ENCODE results near the gene GMPR.

GMPR gene

GRCh38 chr6:16277101-16277981 lies 39.0 kb downstream of the GMPR start:
- no peak overlapping the region for H3K4me3 ChIP-seq (ENCODE audit: low read depth, low read length)
- peak; percentile 64 for TF ChIP-seq CTCF (conservative IDR thresholded peaks at IDR 0.05; ENCODE audit: low read depth, low read length)
- peak; percentile 92 for DNase-seq (ENCODE audit: low read depth)

- H3K4me3 ChIP-seq (ENCODE audit: low read depth, low read length) = no peak overlapping the region
- TF ChIP-seq CTCF (conservative IDR thresholded peaks at IDR 0.05; ENCODE audit: low read depth, low read length) = no peak
- peak; percentile 26 for DNase-seq (ENCODE audit: low read depth)
Measured at GRCh38 chr6:16278048-16278724, 39.8 kb downstream of the GMPR start.

DNA sequence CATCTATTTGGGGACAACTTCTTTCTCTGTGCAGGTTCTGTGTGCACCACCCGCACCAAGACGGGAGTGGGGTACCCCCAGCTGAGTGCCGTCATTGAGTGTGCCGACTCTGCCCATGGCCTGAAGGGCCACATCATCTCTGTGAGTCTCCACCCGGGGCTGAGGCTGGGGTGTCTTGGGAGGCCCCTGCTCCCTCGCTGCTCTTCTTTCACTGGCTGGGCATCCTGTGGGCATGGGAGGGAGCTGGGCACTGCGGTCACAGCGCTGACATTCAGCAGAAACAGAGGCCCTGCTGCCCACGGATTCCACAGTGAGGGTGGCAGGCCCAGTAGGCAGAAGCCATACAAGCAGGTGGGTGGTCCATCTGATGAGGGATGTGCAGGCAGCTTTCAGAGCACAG lies 40.4 kb downstream of the GMPR start:
- H3K4me3 ChIP-seq (ENCODE audit: low read depth, low read length) = no peak overlapping the region
- no peak for TF ChIP-seq CTCF (conservative IDR thresholded peaks at IDR 0.05; ENCODE audit: low read depth, low read length)
- no peak for DNase-seq (ENCODE audit: low read depth)

- no peak overlapping the region for H3K4me3 ChIP-seq (ENCODE audit: low read depth, low read length)
- no peak for DNase-seq (ENCODE audit: low read depth)
- TF ChIP-seq CTCF (conservative IDR thresholded peaks at IDR 0.05; ENCODE audit: low read depth, low read length) = no peak
Measured at GRCh38 chr6:16279243-16279642, 40.9 kb downstream of the GMPR start.

GRCh38 chr6:16282370-16282769 lies 44.0 kb downstream of the GMPR start:
- no peak for DNase-seq (ENCODE audit: low read depth)
- no peak overlapping the region for H3K4me3 ChIP-seq (ENCODE audit: low read depth, low read length)
- no peak for TF ChIP-seq CTCF (conservative IDR thresholded peaks at IDR 0.05; ENCODE audit: low read depth, low read length)

GRCh38 chr6:16284472-16284871 lies 46.1 kb downstream of the GMPR start:
- no peak for TF ChIP-seq CTCF (conservative IDR thresholded peaks at IDR 0.05; ENCODE audit: low read depth, low read length)
- DNase-seq (ENCODE audit: low read depth) = no peak

More at GRCh38 chr6:16284472-16284871, 46.1 kb downstream of the GMPR start:
- H3K4me3 ChIP-seq (ENCODE audit: low read depth, low read length) = no peak overlapping the region

All from choroid plexus epithelial cell (primary cell).